Measurements from ENCODE around the gene OVCH1. TPM values are rescaled to one million over a fixed set of nuclear protein-coding genes. Genes with fewer than 3 reads are reported as not detected.
"Not testable (repeated sequence)": the region's sequence is repeated elsewhere in the genome, so short reads cannot be mapped to it uniquely, and the experiment has no call there.

OVCH1 gene
- polyA plus RNA-seq, 1 experiment: 0.26 TPM

- DNase-seq (ENCODE audit: low read depth, low spot score): no peak
- no peak overlapping the region for H3K4me3 ChIP-seq (ENCODE audit: low read depth, low read length)
- no peaks in the 10 kb centered on the region for H3K27me3 ChIP-seq (ENCODE audit: control insufficient read depth, insufficient read depth, low read length)
- ChIA-PET POLR2A (no interaction called here), CTCF (no interaction called here)
- no peak for TF ChIP-seq CTCF (IDR thresholded peaks at IDR 0.05; ENCODE audit: low read depth, low read length)
- H3K27ac ChIP-seq (ENCODE audit: low read depth, low read length): no peak overlapping the region
- no peaks in the 10 kb centered on the region for H3K9me3 ChIP-seq (ENCODE audit: control insufficient read depth, insufficient read depth, low read length)
These were observed 102.1 kb downstream of the OVCH1 start for GRCh38 chr12:29395356-29395755.

- H3K27ac ChIP-seq (ENCODE audit: low read depth, low read length); H3K4me3 ChIP-seq (ENCODE audit: low read depth, low read length); POLR2A ChIA-PET; H3K9me3 ChIP-seq (ENCODE audit: control insufficient read depth, insufficient read depth, low read length); CTCF ChIA-PET; H3K27me3 ChIP-seq (ENCODE audit: control insufficient read depth, insufficient read depth, low read length); DNase-seq (ENCODE audit: low read depth, low spot score): not testable (repeated sequence)
These were observed 107.1 kb downstream of the OVCH1 start for GRCh38 chr12:29390419-29390818.

DNA sequence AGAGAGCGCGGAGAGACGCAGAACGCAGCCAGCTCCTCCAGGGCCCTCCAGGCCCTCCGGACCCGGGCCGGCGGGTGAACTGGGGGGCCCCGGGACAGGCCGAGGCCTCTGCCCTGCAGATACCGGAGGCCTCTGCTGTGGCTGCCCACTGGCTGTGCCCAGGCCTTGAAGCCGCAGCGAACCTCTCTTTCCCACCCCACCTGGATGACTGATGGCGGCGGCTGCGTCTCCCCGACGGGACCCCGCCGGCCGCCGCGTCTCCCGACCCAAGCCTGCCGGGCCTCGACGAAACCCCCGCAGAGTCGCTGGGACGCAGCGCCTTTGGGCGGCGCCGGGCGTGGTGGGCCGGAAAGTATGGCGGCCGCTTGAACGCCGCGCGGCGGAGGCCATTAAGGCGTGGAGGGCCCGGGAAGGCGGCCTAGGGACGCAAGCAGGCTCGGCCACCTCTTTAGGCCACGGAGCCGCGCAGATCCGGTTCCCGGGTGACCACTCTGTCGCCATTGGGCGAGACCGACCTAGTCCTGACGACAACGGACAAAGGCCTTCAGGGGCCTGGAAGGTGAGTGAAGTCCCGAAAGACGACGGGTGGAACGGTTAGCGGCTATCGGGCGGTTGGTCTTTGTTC, 108.1 kb downstream of the OVCH1 start:
- DNase-seq (ENCODE audit: low read depth, low spot score): no peak
- Histone ChIP-seq H3K9me3 (ENCODE audit: control insufficient read depth, insufficient read depth, low read length) (no peaks in the 10 kb centered on the region; the same call in 1 of the 2 replicates), H3K27ac (ENCODE audit: low read depth, low read length) (no peak overlapping the region), H3K4me3 (ENCODE audit: low read depth, low read length) (no peak overlapping the region), H3K27me3 (ENCODE audit: control insufficient read depth, insufficient read depth, low read length) (no peaks in the 10 kb centered on the region)
- ChIA-PET CTCF (no interaction called here), POLR2A (no interaction called here)
- TF ChIP-seq CTCF (IDR thresholded peaks at IDR 0.05; ENCODE audit: low read depth, low read length): no peak

DNA sequence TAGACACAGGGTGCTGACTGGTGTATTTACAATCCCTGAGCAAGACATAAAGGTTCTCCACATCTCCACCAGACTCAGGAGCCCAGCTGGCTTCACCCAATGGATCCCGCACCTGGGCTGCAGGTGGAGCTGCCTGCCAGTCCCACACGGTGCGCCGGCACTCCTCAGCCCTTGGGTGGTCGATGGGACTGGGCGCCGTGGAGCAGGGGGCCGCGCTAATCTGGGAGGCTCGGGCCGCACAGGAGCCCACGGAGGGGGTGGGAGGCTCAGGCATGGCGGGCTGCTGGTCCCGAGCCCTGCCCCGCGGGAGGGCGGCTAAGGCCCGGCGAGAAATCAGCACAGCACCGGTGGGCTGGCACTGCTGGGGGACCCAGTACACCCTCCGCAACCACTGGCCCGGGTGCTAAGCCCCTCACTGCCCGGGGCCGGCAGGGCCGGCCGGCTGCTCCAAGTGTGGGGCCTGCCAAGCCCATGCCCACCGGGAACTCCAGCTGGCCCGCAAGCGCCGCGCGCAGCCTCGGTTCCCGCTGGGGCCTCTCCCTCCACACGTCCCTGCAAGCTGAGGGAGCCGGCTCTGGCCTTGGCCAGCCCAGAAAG, 111.3 kb downstream of the OVCH1 start:
- CTCF ChIA-PET, POLR2A ChIA-PET: not testable (repeated sequence)

DNA sequence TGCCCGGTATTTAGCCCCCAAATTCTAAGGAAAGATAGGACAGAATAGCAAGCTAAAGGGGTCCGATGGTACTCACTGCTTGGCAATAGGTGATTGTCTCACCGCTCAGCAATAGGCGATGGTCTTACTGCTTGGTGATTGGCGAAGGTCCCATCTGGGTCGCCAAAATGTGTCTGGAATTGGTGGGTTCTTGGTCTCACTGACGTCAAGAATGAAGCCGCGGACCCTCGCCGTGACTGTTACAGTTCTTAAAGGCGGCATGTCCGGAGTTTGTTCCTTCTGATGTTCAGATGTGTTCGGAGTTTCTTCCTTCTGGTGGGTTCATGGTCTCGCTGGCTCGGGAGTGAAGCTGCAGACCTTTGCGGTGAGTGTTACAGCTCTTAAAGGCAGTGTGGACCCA, 112.3 kb downstream of the OVCH1 start:
- CTCF ChIA-PET: not testable (repeated sequence)

More for the DNA sequence above, 111.3 kb downstream of the OVCH1 start:
- H3K4me3 ChIP-seq (ENCODE audit: low read depth, low read length); H3K27ac ChIP-seq (ENCODE audit: low read depth, low read length); H3K27me3 ChIP-seq (ENCODE audit: control insufficient read depth, insufficient read depth, low read length); DNase-seq (ENCODE audit: low read depth, low spot score); H3K9me3 ChIP-seq (ENCODE audit: control insufficient read depth, insufficient read depth, low read length): not testable (repeated sequence)

DNA sequence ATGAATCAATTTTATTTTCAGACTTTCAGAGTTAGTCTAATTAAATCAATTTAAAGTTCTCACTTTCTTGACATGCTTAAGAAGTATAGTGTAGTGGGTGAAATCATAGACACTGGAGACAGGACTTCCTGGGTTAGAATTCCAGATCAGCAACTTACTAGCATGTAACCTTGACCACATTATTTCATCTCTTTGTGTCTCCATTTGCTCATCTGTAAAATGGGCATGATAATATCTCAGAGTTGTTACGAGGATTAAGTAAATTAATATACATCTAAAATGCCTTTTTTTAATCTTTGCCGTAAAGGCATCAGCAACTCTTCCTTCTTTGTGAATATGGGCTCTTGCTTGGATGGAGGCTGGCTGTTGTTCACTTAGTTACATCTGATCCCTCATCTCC, 115.2 kb downstream of the OVCH1 start:
- DNase-seq (ENCODE audit: low read depth, low spot score): no peak
- no peak overlapping the region for H3K27ac ChIP-seq (ENCODE audit: low read depth, low read length)
- ChIA-PET CTCF (no interaction called here), POLR2A (no interaction called here)
- no peak for TF ChIP-seq CTCF (IDR thresholded peaks at IDR 0.05; ENCODE audit: low read depth, low read length)
- H3K9me3 ChIP-seq (ENCODE audit: control insufficient read depth, insufficient read depth, low read length): no peaks in the 10 kb centered on the region
- no peak overlapping the region for H3K4me3 ChIP-seq (ENCODE audit: low read depth, low read length)
- H3K27me3 ChIP-seq (ENCODE audit: control insufficient read depth, insufficient read depth, low read length): no peaks in the 10 kb centered on the region

More for the DNA sequence above, 112.3 kb downstream of the OVCH1 start:
- H3K27ac ChIP-seq (ENCODE audit: low read depth, low read length); DNase-seq (ENCODE audit: low read depth, low spot score); H3K4me3 ChIP-seq (ENCODE audit: low read depth, low read length); H3K9me3 ChIP-seq (ENCODE audit: control insufficient read depth, insufficient read depth, low read length); H3K27me3 ChIP-seq (ENCODE audit: control insufficient read depth, insufficient read depth, low read length); POLR2A ChIA-PET: not testable (repeated sequence)
